Cerebellar nuclear complex (tissue), 1 donor: Measurements from ENCODE around the gene LCE4A.

ENCODE experiments used
- DNase-seq, 2 experiments: peaks; one replicate each; lab custom pipeline; 2025; lab: John Stamatoyannopoulos, UW

The LCE4A gene

GRCh38 chr1:152745765-152746444 lies 37.9 kb downstream of the LCE4A start:
- DNase-seq = no peak

- DNase-seq = no peak
Measured at GRCh38 chr1:152747831-152748230, 39.9 kb downstream of the LCE4A start.

- DNase-seq = no peak
Measured at GRCh38 chr1:152752225-152752624, 44.3 kb downstream of the LCE4A start.

GRCh38 chr1:152753586-152753985 lies 45.6 kb downstream of the LCE4A start:
- DNase-seq = no peak

- no peak for DNase-seq
Measured at GRCh38 chr1:152756872-152757271, 48.9 kb downstream of the LCE4A start.

- no peak for DNase-seq
Measured at GRCh38 chr1:152757747-152758146, 49.8 kb downstream of the LCE4A start, which contains the start of gene KPRP. Gene KPRP, plus strand, starts transcription at chr1:152758025. Its CDS starts 1,564 bp downstream, at chr1:152759589.

- DNase-seq = no peak
Measured at GRCh38 chr1:152758636-152759035, 50.7 kb downstream of the LCE4A start.
